Stimulated activated CD8-positive, alpha-beta memory T cell treated with anti-CD3 and anti-CD28 coated beads, Interleukin-12 subunit alpha, Interleukin-12 subunit beta, amount 100 ng/mL, for 24 hours (primary cell): ENCODE data around the gene LIPG.
"Not testable (repeated sequence)": the region's sequence is repeated elsewhere in the genome, so short reads cannot be mapped to it uniquely, and the experiment has no call there.

Experiments
- DNase-seq: peaks from one replicate; pipeline ENCODE4 v3.0.0-alpha.2; 2020; ENCODE audit errors: extremely low read depth

LIPG gene

GRCh38 chr18:49561289-49562193, at the start of gene LIPG:
Gene LIPG, plus strand, starts transcription at chr18:49562057. Its CDS starts 252 bp downstream, at chr18:49562309.
- DNase-seq = no peak

DNA sequence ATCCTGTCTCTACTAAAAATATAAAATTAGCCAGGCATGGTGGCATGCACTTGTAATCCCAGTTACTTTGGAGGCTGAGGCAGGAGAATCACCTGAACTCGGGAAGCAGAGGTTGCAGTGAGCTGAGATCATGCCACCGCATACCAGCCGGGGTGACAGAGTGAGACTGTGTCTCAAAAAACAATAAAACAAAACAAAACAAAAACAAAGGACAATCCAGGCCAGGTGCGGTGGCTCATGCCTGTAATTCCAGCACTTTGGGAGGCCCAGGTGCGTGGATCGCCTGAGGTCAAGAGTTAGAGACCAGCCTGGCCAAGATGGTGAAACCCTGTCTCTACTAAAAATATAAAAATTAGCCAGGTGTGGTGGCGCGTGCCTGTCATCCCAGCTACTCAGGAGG, 49.0 kb upstream of the LIPG start:
- not testable (repeated sequence) for DNase-seq

- no peak for DNase-seq
Observed at GRCh38 chr18:49514577-49514976, 47.3 kb upstream of the LIPG start.

GRCh38 chr18:49515003-49515402, 46.9 kb upstream of the LIPG start:
- DNase-seq = not testable (repeated sequence)

DNA sequence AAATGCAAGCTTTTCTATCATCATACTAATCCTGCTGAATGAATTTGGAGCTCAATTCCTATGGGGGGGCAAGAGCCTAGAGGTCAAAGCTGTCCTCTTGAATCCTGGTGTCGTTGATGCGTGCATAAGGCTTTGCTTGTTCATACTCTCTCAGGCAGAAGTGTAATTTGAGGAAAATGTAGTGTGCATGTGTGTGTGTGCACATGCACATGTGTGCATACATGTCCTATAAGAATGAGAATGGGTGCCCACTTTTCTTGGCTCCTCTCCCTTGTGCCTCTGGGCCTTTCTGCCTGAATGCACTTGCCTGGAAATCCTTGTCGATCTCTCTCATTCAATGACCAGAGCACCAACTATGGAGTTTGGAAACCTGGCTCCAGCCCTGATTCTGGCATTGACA, 46.3 kb upstream of the LIPG start:
- DNase-seq = no peak

GRCh38 chr18:49517483-49517882, 44.4 kb upstream of the LIPG start:
- no peak for DNase-seq

DNA sequence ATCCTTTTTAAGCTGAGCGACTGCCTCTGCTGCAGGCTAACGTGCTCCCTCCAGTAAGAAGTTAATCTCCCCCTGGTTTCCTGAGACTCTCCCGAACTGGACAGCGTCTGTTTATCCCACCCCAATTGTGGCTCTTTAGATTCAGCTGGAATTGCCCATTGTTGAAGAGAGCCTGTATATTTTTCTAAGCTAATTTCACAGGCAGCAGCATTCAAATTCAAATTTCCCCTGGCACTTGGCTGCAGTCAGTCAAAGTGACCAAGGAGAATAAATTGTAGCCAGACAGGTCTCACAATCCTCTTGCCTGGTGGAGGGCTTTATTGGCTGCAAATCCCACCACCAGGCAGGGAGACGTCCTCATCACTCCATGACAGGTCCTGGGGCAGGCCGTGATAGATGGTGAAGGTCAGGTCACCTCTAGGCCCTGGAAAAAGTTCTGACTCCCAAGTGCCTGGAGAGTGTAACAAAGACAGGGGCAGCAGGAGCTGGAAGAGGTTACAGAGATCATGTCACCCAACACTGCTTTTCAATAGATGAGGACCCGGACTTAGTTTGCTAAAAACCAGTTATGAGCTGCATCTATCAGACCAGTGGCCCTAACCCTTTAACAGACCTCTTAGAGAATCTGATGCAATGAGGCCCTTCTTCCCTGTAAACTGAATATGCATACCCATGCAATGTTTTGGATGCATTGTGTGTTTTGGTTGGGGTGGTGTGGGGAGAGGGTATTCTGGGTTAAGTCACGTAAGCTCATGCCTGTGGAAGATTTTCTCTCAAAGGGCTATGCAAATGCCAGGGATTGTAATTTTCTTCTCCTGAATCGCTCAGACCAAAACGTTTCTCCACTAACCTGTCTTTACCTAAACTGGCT, 42.5 kb upstream of the LIPG start:
- DNase-seq = no peak

DNA sequence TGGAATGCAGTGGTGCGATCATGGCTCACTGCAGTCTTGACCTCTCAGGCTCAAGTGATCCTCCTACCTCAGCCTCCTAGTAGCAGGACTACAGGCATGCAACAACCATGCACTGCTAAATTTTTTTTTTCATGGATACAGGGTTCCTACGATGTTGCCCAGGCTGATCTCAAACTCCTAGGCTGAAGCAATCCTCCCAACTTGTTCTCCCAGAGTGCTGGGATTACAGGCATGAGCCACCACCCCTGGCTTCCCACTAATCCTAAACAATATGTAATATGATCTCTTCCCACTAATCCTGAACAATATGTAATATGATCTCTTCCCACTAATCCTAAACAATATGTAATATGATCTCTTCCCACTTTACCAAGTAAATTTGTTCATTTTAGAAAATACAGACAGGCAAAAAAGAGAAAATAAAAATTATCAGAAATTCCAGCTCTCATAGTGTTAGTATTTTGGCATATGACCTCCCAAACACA, 41.2 kb upstream of the LIPG start:
- no peak for DNase-seq

- no peak for DNase-seq
Observed at GRCh38 chr18:49521216-49521835, 40.5 kb upstream of the LIPG start.

DNA sequence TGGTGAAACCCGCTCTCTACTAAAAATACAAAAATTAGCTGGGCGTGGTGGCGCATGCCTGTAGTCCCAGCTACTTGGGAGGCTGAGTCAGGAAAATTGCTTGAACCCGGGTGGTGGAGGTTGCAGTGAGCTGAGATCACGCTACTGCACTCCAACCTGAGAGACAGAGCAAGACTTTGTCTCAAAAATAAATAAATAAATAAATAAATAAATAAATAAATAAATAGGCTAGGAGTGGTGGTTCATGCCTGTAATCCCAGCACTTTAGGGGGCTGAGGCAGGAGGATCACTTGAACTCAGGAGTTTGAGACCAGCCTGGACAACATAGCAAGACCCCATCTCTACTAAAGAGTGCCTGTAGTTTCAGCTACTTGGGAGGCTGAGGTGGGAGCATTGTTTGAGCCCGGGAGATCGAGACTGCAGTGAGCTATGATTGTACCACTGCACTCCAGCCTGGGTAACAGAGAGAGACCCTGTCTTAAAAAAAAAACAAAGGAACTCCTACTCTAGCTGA, 38.2 kb upstream of the LIPG start:
- DNase-seq = not testable (repeated sequence)

DNA sequence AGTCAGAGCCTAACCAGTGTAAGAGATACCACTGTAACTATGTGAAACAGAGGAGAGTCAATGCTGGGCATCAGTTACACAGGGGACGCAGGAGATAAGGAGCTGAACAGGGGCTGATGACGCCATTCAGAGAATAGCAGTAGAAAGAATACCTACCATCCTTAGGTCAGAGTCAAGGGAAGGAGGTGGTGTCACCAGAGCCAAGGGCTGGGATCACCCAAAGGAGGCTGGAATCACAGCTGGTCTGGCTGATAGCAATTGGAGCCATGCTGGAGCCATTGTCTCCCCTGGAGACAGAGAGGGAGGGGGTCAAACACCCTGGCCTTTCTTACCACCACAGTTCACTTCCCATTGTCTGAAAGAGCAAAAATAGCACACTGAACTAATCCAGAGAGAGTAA, 37.5 kb upstream of the LIPG start:
- no peak for DNase-seq

GRCh38 chr18:49524951-49525350, 36.9 kb upstream of the LIPG start:
- DNase-seq = no peak

DNA sequence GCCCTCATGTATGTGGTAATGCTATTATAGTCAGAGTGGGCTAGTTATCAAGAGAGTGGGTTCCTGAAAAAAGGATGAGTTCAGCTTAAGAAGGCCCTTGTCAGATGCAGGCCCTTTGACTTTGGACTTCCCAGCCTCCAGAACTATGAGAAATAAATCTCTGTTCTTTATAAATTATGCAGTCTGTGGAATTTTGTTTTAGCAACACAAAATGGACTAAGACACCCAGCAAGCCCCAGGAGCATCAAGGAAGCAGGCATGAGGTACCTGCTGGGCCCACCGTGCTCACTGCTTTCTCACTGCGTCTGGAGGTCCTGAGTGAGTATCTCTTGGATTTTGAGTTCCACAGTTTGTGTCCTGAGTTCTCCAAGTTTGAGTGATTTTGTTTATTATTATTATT, 35.9 kb upstream of the LIPG start:
- no peak for DNase-seq

DNA sequence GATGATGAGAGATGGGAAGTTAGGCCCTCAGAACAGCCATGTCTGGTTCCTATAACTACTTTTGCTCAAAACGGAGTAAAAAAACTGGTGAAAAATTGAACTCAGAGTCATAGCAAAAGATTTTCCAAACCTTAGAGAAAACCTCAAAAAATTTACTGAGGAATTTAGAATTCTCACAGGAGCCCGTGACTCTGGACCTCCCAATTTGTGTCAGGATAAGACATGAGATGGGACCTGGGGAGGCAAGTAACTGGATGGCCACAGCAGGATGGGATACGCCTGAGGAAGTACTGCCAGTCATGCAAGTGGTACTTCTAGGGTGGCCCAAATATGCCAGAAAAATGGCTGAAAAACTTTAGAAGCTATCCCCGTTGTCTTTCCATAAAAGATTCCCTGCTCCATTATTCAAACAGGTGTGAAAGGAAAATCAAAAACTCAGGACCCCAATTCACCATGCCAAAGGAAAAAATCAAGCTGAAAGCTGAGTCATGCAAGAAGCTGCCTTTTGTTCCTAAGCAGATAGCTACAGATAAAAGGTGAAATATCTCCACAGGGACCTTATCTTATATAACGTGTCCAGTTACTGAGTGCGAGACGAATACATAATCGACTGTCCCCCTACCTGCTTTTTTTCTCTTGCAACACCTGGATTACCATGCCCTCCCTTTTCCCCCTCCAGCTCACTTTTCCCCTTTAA, 34.1 kb upstream of the LIPG start:
- no peak for DNase-seq

- DNase-seq = no peak
Observed at GRCh38 chr18:49529596-49529995, 32.3 kb upstream of the LIPG start.

DNA sequence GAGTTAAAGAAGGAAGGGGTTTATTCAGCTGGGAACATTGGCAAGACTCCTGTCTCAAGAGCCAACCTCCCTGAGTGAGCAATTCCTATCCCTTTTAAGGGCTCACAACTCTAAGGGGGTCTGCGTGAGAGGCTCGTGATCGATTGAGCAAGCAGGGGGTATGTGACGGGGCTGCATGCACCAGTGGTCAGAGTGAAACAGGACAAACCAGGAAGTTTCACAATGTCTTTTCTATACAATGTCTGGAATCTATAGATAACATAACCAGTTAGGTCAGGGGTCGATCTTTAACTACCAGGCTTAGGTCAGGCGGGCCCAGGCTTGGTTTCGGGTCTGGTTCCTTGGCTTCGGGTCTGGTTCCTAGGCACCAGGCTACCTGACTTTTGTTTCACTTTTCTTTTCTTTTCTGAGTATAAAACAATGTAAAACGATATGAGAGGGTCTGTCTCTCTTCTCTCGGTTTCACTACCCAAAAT, 30.1 kb upstream of the LIPG start:
- no peak for DNase-seq

- DNase-seq = no peak
Observed at GRCh38 chr18:49534846-49535601, 26.8 kb upstream of the LIPG start.

- no peak for DNase-seq
Observed at GRCh38 chr18:49537232-49537896, 24.5 kb upstream of the LIPG start.

DNA sequence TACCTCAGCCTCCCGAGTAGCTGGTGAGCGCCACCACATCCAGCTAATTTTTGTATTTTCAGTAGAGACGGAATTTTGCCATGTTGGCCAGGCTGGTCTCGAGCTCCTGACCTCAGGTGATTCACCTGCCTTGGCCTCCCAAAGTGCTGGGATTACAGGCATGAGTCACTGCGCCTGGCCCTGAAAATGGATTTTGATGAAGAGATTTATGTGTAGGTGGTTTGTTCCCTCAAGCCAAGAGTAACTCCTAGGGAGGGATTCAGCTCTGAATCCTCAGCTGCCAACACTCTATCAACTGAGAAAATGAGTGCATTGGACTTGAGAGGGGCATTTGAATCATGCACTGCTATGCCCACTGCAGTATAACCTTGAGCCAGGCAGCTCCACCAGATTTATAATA, 17.5 kb upstream of the LIPG start:
- DNase-seq = no peak

DNA sequence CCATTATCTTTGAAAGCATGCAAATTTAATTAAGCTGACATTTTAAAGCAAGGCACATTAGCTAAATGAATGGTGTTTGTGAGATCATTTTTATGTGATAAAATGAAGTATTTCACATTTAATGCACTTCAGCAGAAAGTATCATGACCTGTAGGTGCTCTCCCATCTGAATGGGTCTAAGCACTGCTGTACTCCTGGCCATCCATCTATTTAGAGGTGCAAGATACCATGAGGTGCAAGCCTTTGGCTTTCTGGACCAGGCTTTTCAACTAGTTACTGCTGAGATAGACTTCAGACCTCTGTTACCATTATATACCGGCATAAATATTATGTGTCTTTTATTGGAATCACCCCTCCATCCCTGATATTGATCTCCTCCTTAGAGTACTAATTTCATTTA, 15.6 kb upstream of the LIPG start:
- DNase-seq = no peak
